GM23248 (cell line): ENCODE measurements around the gene BCL7B. TPM values are rescaled to one million over a fixed set of nuclear protein-coding genes. Genes with fewer than 3 reads are reported as not detected.

Experiments used
- DNase-seq: peaks from one replicate; pipeline ENCODE4 v3.0.0-alpha.2; 2015
- H2AFZ ChIP-seq: fragments of 200-600 bp; sonication (generic); 2 replicates; pipeline ENCODE4 v1.6.1; 2016; ENCODE audit warnings: antibody characterized with exemption
- H3F3A ChIP-seq: fragments of 200-600 bp; sonication (generic); 2 replicates; pipeline ENCODE4 v1.6.1; 2016; ENCODE audit warnings: mild to moderate bottlenecking, antibody characterized with exemption, mixed run types; ENCODE audit not compliant: insufficient read depth
- H3K27ac ChIP-seq: fragments of 200-600 bp; sonication (generic); 2 replicates; pipeline ENCODE4 v1.5.1; 2016; ENCODE audit warnings: mild to moderate bottlenecking
- H3K27me3 ChIP-seq: fragments of 200-600 bp; sonication (generic); replicated peaks from 2 replicates; pipeline ENCODE4 v1.6.1; 2016; ENCODE audit warnings: mild to moderate bottlenecking; ENCODE audit not compliant: insufficient read depth
- H3K36me3 ChIP-seq: fragments of 200-600 bp; sonication (generic); 2 replicates; pipeline ENCODE4 v1.6.1; 2016; ENCODE audit warnings: low read depth, mild to moderate bottlenecking
- H3K4me1 ChIP-seq: fragments of 200-600 bp; sonication (generic); 2 replicates; pipeline ENCODE4 v1.6.1; 2016; ENCODE audit warnings: mild to moderate bottlenecking; ENCODE audit not compliant: insufficient read depth
- H3K4me2 ChIP-seq: fragments of 200-600 bp; sonication (generic); one replicate; pipeline ENCODE4 v1.6.1; 2016; ENCODE audit warnings: mild to moderate bottlenecking; ENCODE audit not compliant: unreplicated experiment
- H3K4me3 ChIP-seq: fragments of 200-600 bp; sonication (generic); 2 replicates; pipeline ENCODE4 v1.5.1; 2016; ENCODE audit warnings: mild to moderate bottlenecking
- H3K79me2 ChIP-seq: fragments of 200-600 bp; sonication (generic); 2 replicates; pipeline ENCODE4 v1.6.1; 2016; ENCODE audit warnings: mild to moderate bottlenecking; ENCODE audit not compliant: insufficient read depth
- H3K9ac ChIP-seq: fragments of 200-600 bp; sonication (generic); 2 replicates; pipeline ENCODE4 v1.6.1; 2016; ENCODE audit warnings: mild to moderate bottlenecking
- H3K9me2 ChIP-seq: fragments of 200-600 bp; sonication (generic); 2 replicates; pipeline ENCODE4 v1.6.1; 2016; ENCODE audit warnings: mixed run types, mild to moderate bottlenecking, moderate library complexity; ENCODE audit not compliant: insufficient read depth
- H3K9me3 ChIP-seq: fragments of 200-600 bp; sonication (generic); one replicate; pipeline ENCODE4 v1.6.1; 2017; ENCODE audit warnings: low read depth
- H4K20me1 ChIP-seq: fragments of 200-600 bp; sonication (generic); 2 replicates; pipeline ENCODE4 v1.6.0; 2016; ENCODE audit not compliant: insufficient read depth
- EZH2 ChIP-seq: fragments of 200-600 bp; sonication (generic); IDR thresholded peaks from 2 replicates; pipeline ENCODE4 v1.6.1; 2018; ENCODE audit warnings: antibody characterized with exemption, mild to moderate bottlenecking; ENCODE audit not compliant: insufficient read depth, poor library complexity, severe bottlenecking
- EZH2phosphoT487 ChIP-seq: fragments of 200-600 bp; sonication (generic); IDR thresholded peaks from 2 replicates; pipeline ENCODE4 v1.6.1; 2018; ENCODE audit warnings: antibody characterized with exemption, moderate library complexity, mild to moderate bottlenecking, low read depth; ENCODE audit not compliant: insufficient read depth
- WGBS, 2 experiments: methylation state at CpG; one replicate each; pipeline ENCODE4 v1.1.6; 2015 to 2017; ENCODE audit warnings: low lambda C conversion rate in 2 of 2, low coverage in 1 of 2; ENCODE audit errors: missing lambda C conversion rate in 2 of 2; 5-methylcytosine and 5-hydroxymethylcytosine counted together
- in situ Hi-C: fragments of 300-500 bp; cut with MboI; formaldehyde crosslinking; loops from 2 replicates; pipeline ENCODE4 v1.15.0; 2020
- polyA plus RNA-seq: library from polyadenylated mRNA; unstranded; fragments of >200 nt; fragmentation: Nextera tagmentation; extraction: Ambion mirVana; gene quantifications from 2 replicates; pipeline ENCODE4 v1.2.1, GENCODE V29; 2016
- total RNA-seq: library from RNA; depleted of rRNA; stranded (reverse); fragments of >200 nt; shearing (Covaris generic); gene quantifications from 2 replicates; pipeline ENCODE4 v1.2.3, GENCODE V29; 2014

BCL7B gene
- total and polyA plus RNA-seq, 2 experiments from 2014 or later = 24.8 to 72.6 TPM

GRCh38 chr7:73572767-73573186, 15.3 kb upstream of the BCL7B start:
- Histone ChIP-seq H3K9ac (no peak overlapping the region), H3K9me2 (no peaks in the 10 kb centered on the region), H3K79me2 (peaks cover 59% of the 10 kb centered on the region), H4K20me1 (no peaks in the 10 kb centered on the region; the same call in 1 of the 2 replicates), H3K4me1 (peaks cover 15% of the 10 kb centered on the region; the same call in 1 of the 2 replicates), H3F3A (peaks cover 25% of the 10 kb centered on the region), H3K9me3 (no peaks in the 10 kb centered on the region), H3K27ac (no peak overlapping the region), H2AFZ (no peak overlapping the region), H3K27me3 (no peaks in the 10 kb centered on the region), H3K4me2 (no peak overlapping the region), H3K4me3 (no peak overlapping the region), H3K36me3 (peaks cover 57% of the 10 kb centered on the region)
- no peak for DNase-seq
- 85 to 91% methylated on average over 6 of the region's 6 CpGs for whole genome bisulfite sequencing, 2 experiments
- no peak for TF ChIP-seq EZH2phosphoT487
- TF ChIP-seq EZH2 = no peak
- in situ Hi-C loops = no loop called here

GRCh38 chr7:73570977-73571376, 13.5 kb upstream of the BCL7B start:
- no peaks in the 10 kb centered on the region for H3K27me3 ChIP-seq
- 83 to 85% methylated on average over 10 of the region's 10 CpGs for WGBS, 2 experiments
- peaks cover 41% of the 10 kb centered on the region for H3K79me2 ChIP-seq
- no peaks in the 10 kb centered on the region; the same call in 1 of the 2 replicates for H3K4me1 ChIP-seq
- no peaks in the 10 kb centered on the region for H3K9me2 ChIP-seq
- H3K36me3 ChIP-seq = peaks cover 57% of the 10 kb centered on the region
- TF ChIP-seq EZH2 = no peak
- TF ChIP-seq EZH2phosphoT487 = no peak
- H3K4me3 ChIP-seq = no peak overlapping the region
- in situ Hi-C loops = no loop called here
- no peak overlapping the region for H3K9ac ChIP-seq
- no peak overlapping the region for H3K4me2 ChIP-seq
- H4K20me1 ChIP-seq = no peaks in the 10 kb centered on the region; the same call in 1 of the 2 replicates
- H3K27ac ChIP-seq = no peak overlapping the region
- H2AFZ ChIP-seq = no peak overlapping the region
- peaks cover 36% of the 10 kb centered on the region for H3F3A ChIP-seq
- no peak for DNase-seq
- H3K9me3 ChIP-seq = no peaks in the 10 kb centered on the region

DNA sequence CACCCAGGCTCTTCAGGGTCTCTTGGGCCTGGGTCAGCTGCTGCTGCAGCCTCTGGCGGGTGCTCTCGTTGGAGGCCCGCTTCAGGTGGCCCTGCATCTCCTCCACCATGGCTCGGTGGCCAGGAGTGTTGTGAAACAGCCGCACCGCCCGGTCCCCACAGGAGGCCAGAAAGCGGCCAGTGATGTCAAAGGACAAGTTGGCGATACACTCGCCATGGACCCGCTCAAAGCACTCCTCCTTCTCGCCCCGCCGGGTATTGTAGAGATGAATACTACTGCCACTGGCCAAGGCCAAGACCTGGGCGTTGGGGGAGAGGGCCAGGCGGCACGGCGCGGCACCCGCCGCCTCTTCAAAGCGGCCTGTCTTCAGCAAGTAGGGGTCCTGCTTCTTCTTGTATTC, 13.0 kb upstream of the BCL7B start:
- Histone ChIP-seq H3K36me3 (peaks cover 57% of the 10 kb centered on the region), H3K27me3 (no peaks in the 10 kb centered on the region), H4K20me1 (no peaks in the 10 kb centered on the region; the same call in 1 of the 2 replicates), H3K9ac (no peak overlapping the region), H3K79me2 (peaks cover 36% of the 10 kb centered on the region), H3K9me3 (no peaks in the 10 kb centered on the region), H3K4me3 (no peak overlapping the region), H2AFZ (no peak overlapping the region), H3K4me2 (no peak overlapping the region), H3K4me1 (no peaks in the 10 kb centered on the region), H3F3A (peaks cover 37% of the 10 kb centered on the region), H3K9me2 (no peaks in the 10 kb centered on the region), H3K27ac (no peak overlapping the region)
- DNase-seq = no peak
- TF ChIP-seq EZH2phosphoT487 = no peak
- WGBS, 2 experiments = 95 to 96% methylated on average over 22 of the region's 22 CpGs
- in situ Hi-C loops = no loop called here

DNA sequence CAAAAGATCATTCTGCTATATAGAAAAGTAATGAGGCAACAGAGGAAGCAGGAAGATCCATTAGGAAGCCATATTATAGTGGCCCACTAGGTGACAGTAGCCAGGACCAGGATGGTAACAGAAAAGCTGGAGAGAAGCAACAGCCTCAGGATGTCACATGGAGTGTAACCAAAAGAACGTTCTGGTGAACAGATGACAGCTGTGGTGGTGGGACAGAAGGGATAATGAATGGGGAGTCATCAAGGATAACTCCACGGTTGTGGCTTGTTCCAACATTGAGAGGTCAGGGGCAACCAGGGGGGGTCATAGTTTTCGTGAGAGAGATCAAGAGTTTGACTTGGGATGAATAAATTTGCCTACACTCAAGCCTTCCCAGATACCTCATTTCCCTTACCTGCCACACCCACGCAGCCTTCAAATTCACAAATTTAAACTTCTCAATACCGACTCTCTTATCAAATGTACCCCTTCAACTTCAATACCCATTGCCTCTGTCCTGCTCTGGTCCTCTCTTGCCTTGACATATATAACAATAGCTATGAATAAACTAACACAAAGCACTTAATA, 11.6 kb upstream of the BCL7B start:
- WGBS, 2 experiments = 62 to 72% methylated on average over 5 of the region's 5 CpGs
- peaks cover 47% of the 10 kb centered on the region for H3K36me3 ChIP-seq
- no peak for DNase-seq

More for the DNA sequence above, 11.6 kb upstream of the BCL7B start:
- TF ChIP-seq EZH2phosphoT487 (no peak), EZH2 (no peak)
- in situ Hi-C loops = no loop called here
- no peaks in the 10 kb centered on the region for H3K4me1 ChIP-seq
- no peaks in the 10 kb centered on the region for H3K27me3 ChIP-seq
- no peak overlapping the region for H3K4me3 ChIP-seq
- H3K9me3 ChIP-seq = no peaks in the 10 kb centered on the region
- no peak overlapping the region for H3K27ac ChIP-seq
- no peaks in the 10 kb centered on the region; the same call in 1 of the 2 replicates for H4K20me1 ChIP-seq
- H3K9ac ChIP-seq = no peak overlapping the region
- H3K4me2 ChIP-seq = no peak overlapping the region
- H2AFZ ChIP-seq = no peak overlapping the region
- no peaks in the 10 kb centered on the region for H3K9me2 ChIP-seq
- peaks cover 41% of the 10 kb centered on the region for H3F3A ChIP-seq
- H3K79me2 ChIP-seq = peaks cover 22% of the 10 kb centered on the region
